Common myeloid progenitor, CD34-positive (primary cell): ENCODE results near the gene BCL2L15.
"Not testable (repeated sequence)": the region's sequence is repeated elsewhere in the genome, so short reads cannot be mapped to it uniquely, and the experiment has no call there.

ENCODE experiments used
- CTCF ChIA-PET: fragments of 350-600 bp; sonication (Branson Sonifier 250); formaldehyde crosslinking; loops from one replicate; lab custom pipeline; 2021; ENCODE audit warnings: antibody characterized with exemption; lab: Charles Lee
- POLR2A ChIA-PET: fragments of 350-600 bp; sonication (Branson Sonifier 250); formaldehyde crosslinking; loops from one replicate; lab custom pipeline; 2021; ENCODE audit warnings: antibody characterized with exemption; lab: Charles Lee
- DNase-seq, 3 donors: peaks; one replicate each; pipeline versions ENCODE4 v3.0.0 to v3.0.0-alpha.2; 2013
- H3K27ac ChIP-seq, 2 experiments: 1 replicate in 1 of 2; 2 replicates in 1 of 2; pipeline ENCODE4 v1.7.0; 2013; ENCODE audit warnings: inconsistent platforms in 2 of 2, low read length in 2 of 2, mild to moderate bottlenecking in 2 of 2, low read depth in 1 of 2, moderate library complexity in 1 of 2; ENCODE audit not compliant: severe bottlenecking in 2 of 2, insufficient read depth in 1 of 2, poor library complexity in 1 of 2
- H3K27me3 ChIP-seq, 5 experiments: replicated peaks in 2 of 5; 1 replicate in 3 of 5; 2 replicates in 2 of 5; pipeline versions ENCODE4 v1.6.1 to v1.7.0; 2013; ENCODE audit warnings: low read length in 4 of 5, mild to moderate bottlenecking in 2 of 5, moderate library complexity in 2 of 5, inconsistent platforms in 1 of 5; ENCODE audit not compliant: insufficient read depth in 5 of 5, control insufficient read depth in 4 of 5
- H3K36me3 ChIP-seq, 4 experiments: 1 replicate in 2 of 4; 2 replicates in 2 of 4; pipeline versions ENCODE4 v1.6.1 to v1.7.0; 2013; ENCODE audit warnings: low read length in 3 of 4, control low read depth in 1 of 4, mild to moderate bottlenecking in 1 of 4; ENCODE audit not compliant: control insufficient read depth in 4 of 4, insufficient read depth in 4 of 4
- H3K4me1 ChIP-seq, 4 experiments: 1 replicate in 3 of 4; 2 replicates in 1 of 4; pipeline versions ENCODE4 v1.6.1 to v1.7.1; 2013; ENCODE audit warnings: low read length in 3 of 4, mild to moderate bottlenecking in 3 of 4, control low read depth in 1 of 4, inconsistent platforms in 1 of 4, moderate library complexity in 1 of 4; ENCODE audit not compliant: control insufficient read depth in 4 of 4, insufficient read depth in 4 of 4; ENCODE audit errors: control extremely low read depth in 1 of 4
- H3K4me3 ChIP-seq, 7 experiments: 1 replicate in 4 of 7; 2 replicates in 3 of 7; pipeline versions ENCODE4 v1.5.1 to v1.7.0; 2013; ENCODE audit warnings: mild to moderate bottlenecking in 7 of 7, low read length in 6 of 7, moderate library complexity in 6 of 7, inconsistent platforms in 2 of 7, low read depth in 2 of 7, control low read depth in 1 of 7; ENCODE audit not compliant: insufficient read depth in 4 of 7, control insufficient read depth in 1 of 7; ENCODE audit errors: extremely low read depth in 1 of 7
- H3K9me3 ChIP-seq, 5 experiments: 1 replicate in 4 of 5; 2 replicates in 1 of 5; pipeline versions ENCODE4 v1.6.1 to v1.7.1; 2013; ENCODE audit warnings: low read length in 4 of 5, mild to moderate bottlenecking in 2 of 5, inconsistent platforms in 1 of 5, low read depth in 1 of 5, moderate library complexity in 1 of 5; ENCODE audit not compliant: control insufficient read depth in 4 of 5, insufficient read depth in 2 of 5; ENCODE audit errors: control extremely low read depth in 1 of 5
- WGBS: methylation state at CpG from one replicate; pipeline ENCODE4 v1.1.5; 2013; ENCODE audit not compliant: insufficient coverage; 5-methylcytosine and 5-hydroxymethylcytosine counted together

The BCL2L15 gene

GRCh38 chr1:113857776-113858175 is 29.6 kb downstream of the BCL2L15 start:
- Histone ChIP-seq H3K27me3 (no peaks in the 10 kb centered on the region), H3K36me3 (peaks cover 3 to 30% (median 10%) of the 10 kb centered on the region in 4 experiments), H3K27ac (peak overlapping the region in 1 of 2 experiments; percentile 25), H3K9me3 (no peaks in the 10 kb centered on the region), H3K4me1 (peaks cover 18 to 46% (median 30%) of the 10 kb centered on the region in 4 experiments), H3K4me3 (no peak overlapping the region)
- CTCF ChIA-PET = interaction anchor here (0.6 to 4.2 kb wide), 3 partner anchors 14 to 77 kb away, joined by 3 to 21 read pairs (median 4); no protein-coding TSS in a partner anchor
- no CpG with 5 or more reads among the region's 3 CpGs for WGBS
- POLR2A ChIA-PET = interaction anchor here (0.6 kb wide), 1 partner anchor 10 kb away, joined by 8 read pairs; no protein-coding TSS in a partner anchor
- peak in 2 of 3 donors; percentile 44 to 61 for DNase-seq

- 100% methylated on average over 1 of the region's 2 CpGs for WGBS
- Histone ChIP-seq H3K4me1 (peaks cover 18 to 39% (median 29%) of the 10 kb centered on the region in 4 experiments), H3K36me3 (peaks cover 5 to 32% (median 10%) of the 10 kb centered on the region in 4 experiments), H3K4me3 (no peak overlapping the region), H3K27ac (no peak overlapping the region), H3K9me3 (no peaks in the 10 kb centered on the region), H3K27me3 (no peaks in the 10 kb centered on the region)
- ChIA-PET CTCF (interaction anchor here (0.9 to 2.3 kb wide), 10 partner anchors 10 to 93 kb away, joined by 3 to 8 read pairs (median 4); no protein-coding TSS in a partner anchor), POLR2A (no interaction called here)
- no peak for DNase-seq
These were observed 31.0 kb downstream of the BCL2L15 start for GRCh38 chr1:113856401-113856790.

- Histone ChIP-seq H3K27ac (no peak overlapping the region), H3K9me3 (no peaks in the 10 kb centered on the region), H3K4me1 (peaks cover 18 to 35% (median 28%) of the 10 kb centered on the region in 4 experiments), H3K36me3 (peaks cover 5 to 32% (median 10%) of the 10 kb centered on the region in 4 experiments), H3K4me3 (no peak overlapping the region), H3K27me3 (no peaks in the 10 kb centered on the region)
- 100% methylated on average over 4 of the region's 4 CpGs for WGBS
- POLR2A ChIA-PET = no interaction called here
- no peak for DNase-seq
- CTCF ChIA-PET = interaction anchor here (0.9 to 2.3 kb wide), 11 partner anchors 10 to 93 kb away, joined by 3 to 8 read pairs (median 4); no protein-coding TSS in a partner anchor
These were observed 31.6 kb downstream of the BCL2L15 start for GRCh38 chr1:113855630-113856400.

GRCh38 chr1:113854234-113854633 is 33.1 kb downstream of the BCL2L15 start:
- Histone ChIP-seq H3K4me3 (no peak overlapping the region), H3K36me3 (peaks cover 5 to 32% (median 10%) of the 10 kb centered on the region in 4 experiments), H3K4me1 (peaks cover 12 to 20% (median 17%) of the 10 kb centered on the region in 4 experiments), H3K27me3 (no peaks in the 10 kb centered on the region), H3K27ac (no peak overlapping the region), H3K9me3 (no peaks in the 10 kb centered on the region)
- ChIA-PET CTCF (no interaction called here), POLR2A (no interaction called here)
- WGBS = no CpG with 5 or more reads among the region's 1 CpG
- DNase-seq = no peak

GRCh38 chr1:113852694-113853093 is 34.7 kb downstream of the BCL2L15 start:
- 91% methylated on average over 6 of the region's 6 CpGs for WGBS
- H3K9me3 ChIP-seq, CTCF ChIA-PET, H3K27me3 ChIP-seq, H3K27ac ChIP-seq, DNase-seq, H3K4me1 ChIP-seq, H3K4me3 ChIP-seq, POLR2A ChIA-PET: not testable (repeated sequence)
- H3K36me3 ChIP-seq = peaks cover 5 to 37% (median 10%) of the 10 kb centered on the region in 4 experiments

GRCh38 chr1:113850127-113850796 is 37.1 kb downstream of the BCL2L15 start:
- H3K27me3 ChIP-seq = no peaks in the 10 kb centered on the region
- ChIA-PET CTCF (interaction anchor here (0.7 to 1.3 kb wide), 7 partner anchors 10 to 122 kb away, joined by 3 to 6 read pairs (median 4); partner anchors contain the start of gene AP4B1), POLR2A (interaction anchor here (0.7 kb wide), 1 partner anchor 8 kb away, joined by 3 read pairs; no protein-coding TSS in a partner anchor)
- H3K27ac ChIP-seq = no peak overlapping the region
- no CpG with 5 or more reads among the region's 3 CpGs for WGBS
- no peak overlapping the region for H3K4me3 ChIP-seq
- no peak for DNase-seq
- peaks cover 2 to 26% (median 16%) of the 10 kb centered on the region in 4 experiments for H3K36me3 ChIP-seq
- peaks cover 0 to 3% (median 0%) of the 10 kb centered on the region in 5 experiments for H3K9me3 ChIP-seq
- no peaks in the 10 kb centered on the region for H3K4me1 ChIP-seq
